Ovary (tissue), 9 donors: ENCODE measurements around the gene SVBP. TPM values are rescaled to one million over a fixed set of nuclear protein-coding genes. Genes with fewer than 3 reads are reported as not detected.

ENCODE experiments used
- DNase-seq, 5 donors: peaks; one replicate each; pipeline ENCODE4 v3.0.0-alpha.2; 2019 to 2020
- H3K27ac ChIP-seq, 2 donors: fragments of 200-600 bp; one replicate each; pipeline versions ENCODE4 v1.5.1 to v1.8.0; 2019 to 2022
- H3K27me3 ChIP-seq: fragments of 200-600 bp; one replicate; pipeline ENCODE4 v1.8.0; 2022
- H3K36me3 ChIP-seq: fragments of 200-600 bp; sonication (generic); one replicate; pipeline ENCODE4 v1.5.1; 2019
- H3K4me1 ChIP-seq: one replicate; pipeline ENCODE4 v1.8.1; 2013; ENCODE audit warnings: mild to moderate bottlenecking, moderate library complexity; ENCODE audit not compliant: insufficient read depth
- H3K4me3 ChIP-seq: fragments of 200-600 bp; sonication (generic); one replicate; pipeline ENCODE4 v1.5.1; 2017
- H3K9me3 ChIP-seq, 2 donors: fragments of 200-600 bp in 1 of 2; sonication (generic) in 1 of 2; one replicate each; pipeline versions ENCODE4 v1.5.1 to v1.8.1; 2013 to 2019; ENCODE audit warnings: mild to moderate bottlenecking in 1 of 2, moderate library complexity in 1 of 2
- CTCF ChIP-seq, 3 donors: fragments of 450-650 bp in 2 of 3; fragments of 200-600 bp in 1 of 3; IDR thresholded peaks; one replicate each; pipeline versions ENCODE4 v1.5.1 to v1.8.0; 2016 to 2022; ENCODE audit warnings: antibody characterized with exemption in 3 of 3, mild to moderate bottlenecking in 1 of 3
- EP300 ChIP-seq: sonication (generic); formaldehyde crosslinking; IDR thresholded peaks from one replicate; pipeline ENCODE4 v1.6.1; 2017; ENCODE audit warnings: antibody characterized with exemption
- POLR2A ChIP-seq: fragments of 450-650 bp; IDR thresholded peaks from one replicate; pipeline ENCODE4 v1.6.1; 2017; ENCODE audit warnings: antibody characterized with exemption, mild to moderate bottlenecking, moderate library complexity
- WGBS, 3 donors: extraction: QIAGEN DNeasy Blood & Tissue Kit in 1 of 3; methylation state at CpG; one replicate each; pipeline versions ENCODE4 v1.1.5 to v1.1.7; 2013 to 2017; 5-methylcytosine and 5-hydroxymethylcytosine counted together
- intact Hi-C, 4 donors: fragments of 100-400 bp; cut with DNase I; formaldehyde crosslinking; loops; one replicate each; pipeline versions ENCODE4 v1.11.0 to v1.15.1; 2022 to 2023
- polyA plus RNA-seq, 2 donors: library from polyadenylated mRNA; stranded (reverse); fragments of 200-250 nt in 1 of 2; fragments of 350-450 nt in 1 of 2; fragmentation: Illumina TruSeq in 1 of 2; extraction: RNeasy Lipid Tissue Mini Kit (QIAGEN cat#74804) in 1 of 2; gene quantifications; one replicate each; pipeline ENCODE4 v1.2.3, GENCODE V29; 2013 to 2014
- total RNA-seq, 7 donors: library from RNA; depleted of rRNA in 2 of 7; stranded (reverse); fragments of >200 nt in 2 of 7; fragmentation: NEBNext Ultra II Directional in 3 of 7; extraction: Animal tissue kit (Norgen Biotek cat#: 25700) in 3 of 7; gene quantifications; one replicate each; pipeline versions ENCODE4 v1.1.0 to v1.2.4, GENCODE V29; 2016 to 2023
- donor health status: DM: no; HTN: no; CAD: no; lungs with moderate emphysema.
- donor health status: DM: no; HTN: no; CAD: no.
- donor health status: Bipolar disorder and iron deficiency.
- donor health status: DM: yes; HTN: yes; CAD: no.
- donor health status: DM: no; HTN: no; CAD: no.
- donor health status: DM: yes; HTN: yes; CAD: no.

SVBP gene
- total and polyA plus RNA-seq, 9 donors: 20.8 to 56.6 (median 39.6) TPM

- intact Hi-C loops: loop anchor here in 1 of 4 donors (10.0 kb wide), 1 partner anchor 282 kb away; no protein-coding TSS in a partner anchor
- Histone ChIP-seq H3K27me3 (no peaks in the 10 kb centered on the region), H3K27ac (no peak overlapping the region), H3K4me1 (peaks cover 5% of the 10 kb centered on the region), H3K4me3 (no peak overlapping the region), H3K36me3 (no peaks in the 10 kb centered on the region), H3K9me3 (no peaks in the 10 kb centered on the region)
- TF ChIP-seq EP300 (no peak), POLR2A (no peak), CTCF (IDR thresholded peaks at IDR 0.05) (no peak)
- DNase-seq: no peak
- 95 to 96% (median 96%) methylated on average over 2 of the region's 2 CpGs for WGBS, 3 donors
Observed at GRCh38 chr1:42783092-42783491, 34.1 kb downstream of the SVBP start.

GRCh38 chr1:42780176-42780575 is 37.0 kb downstream of the SVBP start:
- H3K4me1 ChIP-seq: peaks cover 2% of the 10 kb centered on the region
- H3K27me3 ChIP-seq: no peaks in the 10 kb centered on the region
- H3K9me3 ChIP-seq: no peaks in the 10 kb centered on the region
- H3K4me3 ChIP-seq: no peak overlapping the region
- H3K27ac ChIP-seq: no peak overlapping the region
- no peaks in the 10 kb centered on the region for H3K36me3 ChIP-seq
- TF ChIP-seq POLR2A (no peak), EP300 (no peak), CTCF (IDR thresholded peaks at IDR 0.05) (no peak)
- intact Hi-C loops: loop anchor here in 1 of 4 donors (10.0 kb wide), 1 partner anchor 285 kb away; no protein-coding TSS in a partner anchor
- no peak for DNase-seq
- whole genome bisulfite sequencing, 3 donors: 92 to 95% (median 93%) methylated on average over 1 of the region's 1 CpG

GRCh38 chr1:42779725-42780124 is 37.5 kb downstream of the SVBP start:
- WGBS, 3 donors: 77 to 86% (median 80%) methylated on average over 2 of the region's 2 CpGs
- no peak overlapping the region for H3K4me3 ChIP-seq
- TF ChIP-seq EP300 (no peak), CTCF (IDR thresholded peaks at IDR 0.05) (no peak), POLR2A (no peak)
- H3K4me1 ChIP-seq: no peaks in the 10 kb centered on the region
- H3K27ac ChIP-seq: no peak overlapping the region
- no peaks in the 10 kb centered on the region for H3K9me3 ChIP-seq
- no peaks in the 10 kb centered on the region for H3K36me3 ChIP-seq
- DNase-seq: no peak
- intact Hi-C loops: loop anchor here in 2 of 4 donors (10.0 kb wide), 1 partner anchor 285 kb away; no protein-coding TSS in a partner anchor
- H3K27me3 ChIP-seq: no peaks in the 10 kb centered on the region

GRCh38 chr1:42777852-42778251 is 39.3 kb downstream of the SVBP start:
- H3K4me1 ChIP-seq: no peaks in the 10 kb centered on the region
- H3K27me3 ChIP-seq: no peaks in the 10 kb centered on the region
- TF ChIP-seq EP300: no peak
- no peaks in the 10 kb centered on the region for H3K36me3 ChIP-seq
- no peak overlapping the region for H3K4me3 ChIP-seq
- no peak overlapping the region for H3K27ac ChIP-seq
- H3K9me3 ChIP-seq: no peaks in the 10 kb centered on the region
- no peak for DNase-seq
- intact Hi-C loops: loop anchor here in 1 of 4 donors (10.0 kb wide), 1 partner anchor 287 kb away; no protein-coding TSS in a partner anchor

- H3K4me1 ChIP-seq: peaks cover 2% of the 10 kb centered on the region
- H3K27me3 ChIP-seq: no peaks in the 10 kb centered on the region
- no peak overlapping the region for H3K27ac ChIP-seq
- H3K9me3 ChIP-seq: no peaks in the 10 kb centered on the region
- intact Hi-C loops: loop anchor here in 1 of 4 donors (10.0 kb wide), 1 partner anchor 288 kb away; no protein-coding TSS in a partner anchor
- no peak for DNase-seq
- WGBS, 3 donors: 96 to 97% (median 96%) methylated on average over 6 of the region's 6 CpGs
- no peak overlapping the region for H3K4me3 ChIP-seq
- TF ChIP-seq CTCF (IDR thresholded peaks at IDR 0.05) (no peak), EP300 (no peak), POLR2A (no peak)
- no peaks in the 10 kb centered on the region for H3K36me3 ChIP-seq
Observed at GRCh38 chr1:42776502-42776901, 40.7 kb downstream of the SVBP start.
